Transverse colon (tissue), 4 donors: Measurements from ENCODE around the gene C17orf75.

ENCODE experiments used
- EP300 ChIP-seq: sonication (generic); formaldehyde crosslinking; IDR thresholded peaks from one replicate; pipeline ENCODE4 v1.6.1; 2017; ENCODE audit warnings: antibody characterized with exemption, low read depth
- POLR2A ChIP-seq: fragments of 450-650 bp; IDR thresholded peaks from one replicate; pipeline ENCODE4 v1.6.1; 2016; ENCODE audit warnings: antibody characterized with exemption, mild to moderate bottlenecking, moderate library complexity
- POLR2AphosphoS5 ChIP-seq, 3 donors: sonication (generic); formaldehyde crosslinking; IDR thresholded peaks; one replicate each; pipeline ENCODE4 v1.6.1; 2016; ENCODE audit warnings: antibody characterized with exemption in 3 of 3
- TF ChIP-seq, protein P1 (sequence below), 5 experiments: fragments of 200-600 bp in 3 of 5; fragments of 450-650 bp in 2 of 5; sonication (generic) in 3 of 5; IDR thresholded peaks; 1 replicate in 2 of 5; 2 replicates in 3 of 5; pipeline ENCODE4 v1.5.1; 2016 to 2017; ENCODE audit warnings: antibody characterized with exemption in 5 of 5, inconsistent platforms in 3 of 5, mild to moderate bottlenecking in 2 of 5, moderate library complexity in 1 of 5

- TF ChIP-seq, protein P1, sequence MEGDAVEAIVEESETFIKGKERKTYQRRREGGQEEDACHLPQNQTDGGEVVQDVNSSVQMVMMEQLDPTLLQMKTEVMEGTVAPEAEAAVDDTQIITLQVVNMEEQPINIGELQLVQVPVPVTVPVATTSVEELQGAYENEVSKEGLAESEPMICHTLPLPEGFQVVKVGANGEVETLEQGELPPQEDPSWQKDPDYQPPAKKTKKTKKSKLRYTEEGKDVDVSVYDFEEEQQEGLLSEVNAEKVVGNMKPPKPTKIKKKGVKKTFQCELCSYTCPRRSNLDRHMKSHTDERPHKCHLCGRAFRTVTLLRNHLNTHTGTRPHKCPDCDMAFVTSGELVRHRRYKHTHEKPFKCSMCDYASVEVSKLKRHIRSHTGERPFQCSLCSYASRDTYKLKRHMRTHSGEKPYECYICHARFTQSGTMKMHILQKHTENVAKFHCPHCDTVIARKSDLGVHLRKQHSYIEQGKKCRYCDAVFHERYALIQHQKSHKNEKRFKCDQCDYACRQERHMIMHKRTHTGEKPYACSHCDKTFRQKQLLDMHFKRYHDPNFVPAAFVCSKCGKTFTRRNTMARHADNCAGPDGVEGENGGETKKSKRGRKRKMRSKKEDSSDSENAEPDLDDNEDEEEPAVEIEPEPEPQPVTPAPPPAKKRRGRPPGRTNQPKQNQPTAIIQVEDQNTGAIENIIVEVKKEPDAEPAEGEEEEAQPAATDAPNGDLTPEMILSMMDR (IDR thresholded peaks at IDR 0.05): no peak
- peak; percentile 59 for TF ChIP-seq POLR2A
- TF ChIP-seq POLR2AphosphoS5 (IDR thresholded peaks at IDR 0.05): peak; percentile 57 to 64 (median 63)
- no peak for TF ChIP-seq EP300
These were observed at the start of gene C17orf75 for GRCh38 chr17:32341857-32342602.
